ENCODE data around the gene ZNF557. TPM values are rescaled to one million over a fixed set of nuclear protein-coding genes. Genes with fewer than 3 reads are reported as not detected.
"Not testable (repeated sequence)": the region's sequence is repeated elsewhere in the genome, so short reads cannot be mapped to it uniquely, and the experiment has no call there.

Gene ZNF557
- total RNA-seq = 10 to 100 TPM; 16.5 to 16.7 TPM

DNA sequence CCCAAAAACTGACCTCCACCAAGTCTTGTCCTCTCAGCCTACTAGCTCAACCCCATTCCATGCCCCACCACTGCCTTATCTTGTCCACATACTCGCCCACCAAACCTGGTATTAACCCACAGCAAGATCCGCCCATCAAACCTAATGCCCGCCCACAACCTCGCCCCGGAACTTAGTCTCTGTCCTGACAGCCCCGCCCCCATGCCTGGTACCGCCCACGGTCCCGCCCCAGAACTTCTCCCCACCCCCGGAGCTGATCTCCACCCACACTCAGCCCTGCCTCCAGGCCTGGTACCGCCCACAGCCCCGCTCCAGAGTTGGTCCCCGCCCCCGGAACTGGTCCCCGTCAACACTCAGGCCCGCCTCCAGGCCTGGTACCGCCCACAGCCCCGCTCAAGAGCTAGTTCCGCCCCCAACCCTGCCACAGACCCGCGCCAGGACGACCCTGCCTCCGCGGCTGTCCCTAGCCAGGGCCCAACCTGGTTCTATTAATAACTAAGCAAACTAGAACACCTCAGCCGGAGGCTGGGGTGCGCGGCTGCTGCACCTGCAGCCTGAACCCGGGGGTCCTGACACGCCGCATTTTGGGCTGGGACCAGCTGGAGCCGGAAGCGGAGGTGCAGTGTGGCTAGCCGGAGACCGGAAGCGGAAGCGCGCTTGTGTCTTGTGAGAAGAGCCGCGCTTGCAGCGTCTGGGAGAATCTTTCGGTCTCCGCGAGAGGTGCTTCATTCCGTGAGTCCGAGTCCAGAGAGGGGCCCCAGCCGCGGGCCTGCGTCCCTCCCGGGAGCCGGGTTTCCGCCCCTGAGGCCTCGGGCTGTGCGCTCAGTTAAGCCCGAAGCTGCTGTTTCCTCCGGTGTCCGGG is at the start of gene ZNF557:
Gene ZNF557, plus strand, starts transcription at position 662 of the 862 bp plus-strand sequence. CDS start 5,372 bp downstream, outside the sequence.
- Mint-ChIP-seq H3K4me1 (ENCODE audit: low read depth) (peaks cover 18% of the 10 kb centered on the region), H3K36me3 (ENCODE audit: low read depth) (peaks cover 35% of the 10 kb centered on the region), H3K9me3 (ENCODE audit: insufficient read depth) (no peaks in the 10 kb centered on the region), H3K27me3 (ENCODE audit: low read depth) (no peaks in the 10 kb centered on the region), H3K4me3 (peak within 1 kb of the TSS; percentile 92), H3K27ac (peak within 1 kb of the TSS; percentile 97)
- POLR2A ChIA-PET = interaction anchor here (0.6 to 2.8 kb wide), 10 partner anchors 11 to 874 kb away, joined by 3 to 23 read pairs (median 3); partner anchors contain the start of genes ARHGEF18 and TIMM44
- ATAC-seq = peak; percentile 96
- CTCF ChIA-PET = interaction anchor here (0.9 to 1.5 kb wide), 9 partner anchors 14 to 330 kb away, joined by 3 to 6 read pairs (median 3); no protein-coding TSS in a partner anchor
- DNase-seq = peak; percentile 99

DNA sequence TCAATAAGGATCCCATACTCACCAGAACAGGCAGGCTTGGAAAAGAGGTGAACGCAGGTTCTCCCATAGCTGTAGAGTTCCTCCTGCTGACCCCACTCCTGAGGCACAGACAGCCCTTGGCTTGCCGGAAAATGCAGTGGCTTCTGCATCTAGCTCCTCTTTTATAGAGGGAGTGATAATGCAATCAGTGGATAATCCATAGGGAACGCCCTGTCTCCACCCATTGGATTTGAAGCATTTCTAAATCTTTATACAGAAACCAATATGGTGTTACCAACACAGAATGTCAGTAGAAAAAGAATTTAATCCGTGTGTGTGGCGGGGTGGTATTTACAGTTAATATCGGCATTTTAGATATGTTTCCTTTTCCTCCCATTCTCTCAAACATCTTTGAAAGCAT is 48.2 kb upstream of the ZNF557 start, which contains the start of gene MBD3L2B:
Gene MBD3L2B, minus strand, starts transcription at position 101 of the 400 bp plus-strand sequence. Its CDS starts 34 bp downstream, at position 67.
- POLR2A ChIA-PET = not testable (repeated sequence)

DNA sequence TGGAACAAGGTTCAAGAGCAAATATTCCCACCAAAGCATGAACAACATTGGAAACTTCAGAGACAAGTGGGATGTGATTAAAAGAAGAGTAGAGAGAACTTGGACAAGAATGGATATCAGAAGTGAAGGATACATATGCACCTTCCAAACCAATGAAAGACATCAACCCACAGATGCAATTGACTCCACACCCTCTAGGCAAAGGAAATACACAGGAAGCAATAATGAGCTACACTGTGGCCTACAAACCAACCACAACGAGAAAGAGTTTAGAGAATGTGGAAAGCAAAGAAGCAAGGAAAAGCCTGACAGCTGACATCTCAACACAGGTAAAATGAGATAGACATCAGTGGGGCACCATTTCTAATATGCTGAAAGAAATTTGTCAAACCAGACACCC is 40.7 kb upstream of the ZNF557 start:
- POLR2A ChIA-PET; CTCF ChIA-PET; H3K27me3 Mint-ChIP-seq (ENCODE audit: low read depth): not testable (repeated sequence)

More for the DNA sequence above, 48.2 kb upstream of the ZNF557 start, which contains the start of gene MBD3L2B:
- ATAC-seq; H3K27ac Mint-ChIP-seq; DNase-seq; CTCF ChIA-PET; H3K4me1 Mint-ChIP-seq (ENCODE audit: low read depth); H3K27me3 Mint-ChIP-seq (ENCODE audit: low read depth); H3K36me3 Mint-ChIP-seq (ENCODE audit: low read depth); H3K4me3 Mint-ChIP-seq; H3K9me3 Mint-ChIP-seq (ENCODE audit: insufficient read depth): not testable (repeated sequence)

DNA sequence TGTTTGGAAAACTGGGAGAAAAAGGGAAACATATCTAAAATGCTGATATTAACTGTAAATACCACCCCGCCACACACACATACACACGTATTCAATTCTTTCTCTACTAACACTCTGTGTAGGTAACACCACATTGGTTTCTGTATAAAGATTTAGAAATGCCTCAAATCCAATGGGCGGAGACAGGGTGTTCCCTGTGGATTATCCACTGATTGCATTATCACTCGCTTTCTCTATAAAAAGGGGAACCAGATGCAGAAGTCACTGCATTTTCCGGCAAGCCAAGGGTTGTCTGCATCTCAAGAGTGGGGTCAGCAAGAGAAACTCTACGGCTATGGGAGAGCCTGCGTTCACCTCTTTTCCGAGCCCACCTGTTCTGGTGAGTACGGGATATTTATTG is 39.2 kb upstream of the ZNF557 start, which contains the start of gene MBD3L5:
Gene MBD3L5, plus strand, starts transcription at position 301 of the 400 bp plus-strand sequence. Its CDS starts 34 bp downstream, at position 335.
- H3K9me3 Mint-ChIP-seq (ENCODE audit: insufficient read depth); H3K27ac Mint-ChIP-seq; DNase-seq; H3K4me1 Mint-ChIP-seq (ENCODE audit: low read depth); POLR2A ChIA-PET; H3K27me3 Mint-ChIP-seq (ENCODE audit: low read depth); H3K36me3 Mint-ChIP-seq (ENCODE audit: low read depth); H3K4me3 Mint-ChIP-seq; CTCF ChIA-PET; ATAC-seq: not testable (repeated sequence)

More for the DNA sequence above, 40.7 kb upstream of the ZNF557 start:
- H3K4me1 Mint-ChIP-seq (ENCODE audit: low read depth); H3K9me3 Mint-ChIP-seq (ENCODE audit: insufficient read depth); DNase-seq; H3K27ac Mint-ChIP-seq; H3K4me3 Mint-ChIP-seq; H3K36me3 Mint-ChIP-seq (ENCODE audit: low read depth); ATAC-seq: not testable (repeated sequence)

DNA sequence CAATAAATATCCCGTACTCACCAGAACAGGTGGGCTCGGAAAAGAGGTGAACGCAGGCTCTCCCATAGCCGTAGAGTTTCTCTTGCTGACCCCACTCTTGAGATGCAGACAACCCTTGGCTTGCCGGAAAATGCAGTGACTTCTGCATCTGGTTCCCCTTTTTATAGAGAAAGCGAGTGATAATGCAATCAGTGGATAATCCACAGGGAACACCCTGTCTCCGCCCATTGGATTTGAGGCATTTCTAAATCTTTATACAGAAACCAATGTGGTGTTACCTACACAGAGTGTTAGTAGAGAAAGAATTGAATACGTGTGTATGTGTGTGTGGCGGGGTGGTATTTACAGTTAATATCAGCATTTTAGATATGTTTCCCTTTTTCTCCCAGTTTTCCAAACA is 29.4 kb upstream of the ZNF557 start, which contains the start of gene MBD3L4:
Gene MBD3L4, minus strand, starts transcription at position 101 of the 400 bp plus-strand sequence. Its CDS starts 35 bp downstream, at position 66.
- H3K27me3 Mint-ChIP-seq (ENCODE audit: low read depth); DNase-seq; H3K36me3 Mint-ChIP-seq (ENCODE audit: low read depth); ATAC-seq; CTCF ChIA-PET; H3K4me3 Mint-ChIP-seq; H3K9me3 Mint-ChIP-seq (ENCODE audit: insufficient read depth); POLR2A ChIA-PET; H3K27ac Mint-ChIP-seq; H3K4me1 Mint-ChIP-seq (ENCODE audit: low read depth): not testable (repeated sequence)

DNA sequence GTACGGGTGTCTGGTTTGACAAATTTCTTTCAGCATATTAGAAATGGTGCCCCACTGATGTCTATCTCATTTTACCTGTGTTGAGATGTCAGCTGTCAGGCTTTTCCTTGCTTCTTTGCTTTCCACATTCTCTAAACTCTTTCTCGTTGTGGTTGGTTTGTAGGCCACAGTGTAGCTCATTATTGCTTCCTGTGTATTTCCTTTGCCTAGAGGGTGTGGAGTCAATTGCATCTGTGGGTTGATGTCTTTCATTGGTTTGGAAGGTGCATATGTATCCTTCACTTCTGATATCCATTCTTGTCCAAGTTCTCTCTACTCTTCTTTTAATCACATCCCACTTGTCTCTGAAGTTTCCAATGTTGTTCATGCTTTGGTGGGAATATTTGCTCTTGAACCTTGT is 27.9 kb upstream of the ZNF557 start:
- H3K9me3 Mint-ChIP-seq (ENCODE audit: insufficient read depth); H3K27me3 Mint-ChIP-seq (ENCODE audit: low read depth); H3K4me3 Mint-ChIP-seq; H3K27ac Mint-ChIP-seq; POLR2A ChIA-PET; H3K4me1 Mint-ChIP-seq (ENCODE audit: low read depth); DNase-seq; CTCF ChIA-PET; ATAC-seq; H3K36me3 Mint-ChIP-seq (ENCODE audit: low read depth): not testable (repeated sequence)

DNA sequence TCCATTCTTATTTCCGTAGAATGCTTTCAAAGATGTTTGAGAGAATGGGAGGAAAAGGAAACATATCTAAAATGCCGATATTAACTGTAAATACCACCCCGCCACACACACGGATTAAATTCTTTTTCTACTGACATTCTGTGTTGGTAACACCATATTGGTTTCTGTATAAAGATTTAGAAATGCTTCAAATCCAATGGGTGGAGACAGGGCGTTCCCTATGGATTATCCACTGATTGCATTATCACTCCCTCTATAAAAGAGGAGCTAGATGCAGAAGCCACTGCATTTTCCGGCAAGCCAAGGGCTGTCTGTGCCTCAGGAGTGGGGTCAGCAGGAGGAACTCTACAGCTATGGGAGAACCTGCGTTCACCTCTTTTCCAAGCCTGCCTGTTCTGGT is 20.5 kb upstream of the ZNF557 start, which contains the start of gene MBD3L2:
Gene MBD3L2, plus strand, starts transcription at position 301 of the 400 bp plus-strand sequence. Its CDS starts 53 bp downstream, at position 354.
- H3K27me3 Mint-ChIP-seq (ENCODE audit: low read depth); H3K27ac Mint-ChIP-seq; H3K36me3 Mint-ChIP-seq (ENCODE audit: low read depth); H3K4me3 Mint-ChIP-seq; POLR2A ChIA-PET; H3K4me1 Mint-ChIP-seq (ENCODE audit: low read depth); H3K9me3 Mint-ChIP-seq (ENCODE audit: insufficient read depth); ATAC-seq; DNase-seq; CTCF ChIA-PET: not testable (repeated sequence)

DNA sequence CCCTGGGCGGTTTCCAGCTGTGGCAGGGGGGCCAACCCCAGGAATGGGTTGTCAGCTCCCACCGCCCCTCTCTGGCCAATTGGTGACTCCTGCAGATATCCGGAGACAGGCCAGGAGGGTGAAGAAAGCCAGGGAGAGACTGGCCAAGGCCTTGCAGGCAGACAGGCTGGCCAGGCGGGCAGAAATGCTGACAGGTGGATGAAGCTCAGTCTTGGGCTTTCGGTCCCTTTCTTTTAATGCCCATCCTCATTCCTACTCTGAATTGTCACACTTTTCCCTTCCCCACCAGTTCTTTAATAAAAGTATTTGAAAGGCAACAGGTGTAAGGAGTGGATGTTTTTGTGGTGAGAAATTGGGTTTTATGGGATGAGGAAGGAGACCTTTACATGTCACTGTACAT is 18.1 kb upstream of the ZNF557 start:
- peak; percentile 19 for DNase-seq
- H3K4me3 Mint-ChIP-seq; H3K36me3 Mint-ChIP-seq (ENCODE audit: low read depth); H3K9me3 Mint-ChIP-seq (ENCODE audit: insufficient read depth); CTCF ChIA-PET; ATAC-seq; H3K27me3 Mint-ChIP-seq (ENCODE audit: low read depth); H3K27ac Mint-ChIP-seq; POLR2A ChIA-PET; H3K4me1 Mint-ChIP-seq (ENCODE audit: low read depth): not testable (repeated sequence)

DNA sequence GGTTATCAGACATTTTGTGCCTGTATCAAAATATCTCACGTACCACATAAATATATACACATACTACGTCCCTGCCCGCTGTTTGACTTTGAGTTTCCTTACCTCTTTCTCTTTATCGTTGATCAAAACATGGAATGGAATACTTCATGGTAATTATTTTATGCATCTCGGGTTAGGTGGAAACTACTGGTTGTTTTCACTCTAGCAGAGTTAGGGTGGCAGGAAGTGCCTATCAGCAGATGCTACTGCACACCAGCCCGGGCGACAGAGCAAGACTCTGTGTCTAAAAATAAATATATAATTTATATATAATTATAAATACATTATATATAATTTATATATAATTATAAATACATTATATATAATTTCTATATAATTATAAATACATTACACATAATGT is 16.6 kb upstream of the ZNF557 start:
- peak; percentile 21 for DNase-seq
- H3K27me3 Mint-ChIP-seq (ENCODE audit: low read depth); H3K9me3 Mint-ChIP-seq (ENCODE audit: insufficient read depth); H3K4me1 Mint-ChIP-seq (ENCODE audit: low read depth); ATAC-seq; CTCF ChIA-PET; H3K36me3 Mint-ChIP-seq (ENCODE audit: low read depth); H3K4me3 Mint-ChIP-seq; H3K27ac Mint-ChIP-seq; POLR2A ChIA-PET: not testable (repeated sequence)

DNA sequence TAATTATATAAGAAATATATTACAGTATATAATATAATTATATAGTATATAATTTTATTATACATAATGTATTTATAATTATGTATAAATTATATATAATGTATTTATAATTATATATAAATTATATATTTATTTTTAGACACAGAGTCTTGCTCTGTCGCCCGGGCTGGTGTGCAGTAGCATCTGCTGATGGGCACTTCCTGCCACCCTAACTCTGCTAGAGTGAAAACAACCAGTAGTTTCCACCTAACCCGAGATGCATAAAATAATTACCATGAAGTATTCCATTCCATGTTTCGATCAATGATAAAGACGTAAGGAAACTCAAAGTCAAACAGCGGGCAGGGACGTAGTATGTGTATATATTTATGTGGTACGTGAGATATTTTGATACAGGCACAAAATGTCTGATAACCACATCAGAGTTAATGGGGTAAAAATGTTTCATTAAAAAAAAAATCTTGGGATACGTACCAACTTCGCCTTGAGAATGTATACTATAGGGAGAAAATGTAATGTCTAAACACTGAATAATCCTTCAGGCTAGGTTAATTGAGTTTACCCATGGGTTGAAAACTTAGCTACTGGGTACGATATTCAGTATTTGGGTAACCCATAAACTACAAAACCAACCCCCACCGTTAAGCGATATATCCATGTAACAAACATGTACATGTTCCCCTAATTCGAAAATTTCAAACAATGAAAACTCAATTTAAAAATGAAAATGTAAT is 14.7 kb upstream of the ZNF557 start:
- DNase-seq; H3K9me3 Mint-ChIP-seq (ENCODE audit: insufficient read depth); H3K27ac Mint-ChIP-seq; H3K4me1 Mint-ChIP-seq (ENCODE audit: low read depth); H3K27me3 Mint-ChIP-seq (ENCODE audit: low read depth); H3K4me3 Mint-ChIP-seq; POLR2A ChIA-PET; H3K36me3 Mint-ChIP-seq (ENCODE audit: low read depth); CTCF ChIA-PET: not testable (repeated sequence)
- ATAC-seq = peak; percentile 27

DNA sequence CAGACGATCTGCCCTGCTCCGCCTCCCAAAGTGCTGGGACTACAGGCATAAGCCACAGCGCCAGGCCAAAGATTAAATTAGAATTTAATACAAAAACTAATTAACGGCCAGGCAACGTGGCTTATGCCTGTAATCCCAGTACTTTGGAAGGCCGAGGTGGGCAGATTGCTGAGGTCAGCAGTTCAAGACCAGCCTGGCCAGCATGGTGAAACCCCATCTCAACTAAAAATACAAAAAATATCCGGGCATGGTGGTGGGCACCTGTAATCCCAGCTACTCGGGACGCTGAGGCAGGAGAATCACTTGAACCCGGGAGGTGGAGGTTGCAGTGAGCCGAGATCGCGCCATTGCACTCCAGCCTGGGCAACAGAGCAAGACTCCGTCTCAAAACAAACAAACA is 13.8 kb upstream of the ZNF557 start:
- DNase-seq; H3K9me3 Mint-ChIP-seq (ENCODE audit: insufficient read depth); ATAC-seq; POLR2A ChIA-PET; H3K4me3 Mint-ChIP-seq; CTCF ChIA-PET; H3K36me3 Mint-ChIP-seq (ENCODE audit: low read depth); H3K27ac Mint-ChIP-seq; H3K4me1 Mint-ChIP-seq (ENCODE audit: low read depth); H3K27me3 Mint-ChIP-seq (ENCODE audit: low read depth): not testable (repeated sequence)

DNA sequence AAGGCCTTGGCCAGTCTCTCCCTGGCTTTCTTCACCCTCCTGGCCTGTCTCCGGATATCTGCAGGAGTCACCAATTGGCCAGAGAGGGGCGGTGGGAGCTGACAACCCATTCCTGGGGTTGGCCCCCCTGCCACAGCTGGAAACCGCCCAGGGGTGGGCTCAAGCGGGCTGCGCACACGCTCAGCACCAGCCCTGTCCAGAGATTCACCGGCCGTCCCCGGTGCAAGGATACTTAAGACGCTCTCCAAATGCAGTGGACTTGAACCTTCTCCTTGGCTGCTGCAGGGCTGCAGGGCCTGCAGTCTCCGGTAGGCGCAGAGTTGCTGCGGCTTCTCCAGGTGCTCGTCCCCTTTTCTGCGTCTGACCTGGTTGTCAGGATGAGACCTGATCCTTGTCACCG is 13.1 kb upstream of the ZNF557 start:
- ATAC-seq; H3K27ac Mint-ChIP-seq; H3K27me3 Mint-ChIP-seq (ENCODE audit: low read depth); H3K9me3 Mint-ChIP-seq (ENCODE audit: insufficient read depth); H3K4me3 Mint-ChIP-seq; CTCF ChIA-PET; H3K36me3 Mint-ChIP-seq (ENCODE audit: low read depth); POLR2A ChIA-PET; H3K4me1 Mint-ChIP-seq (ENCODE audit: low read depth): not testable (repeated sequence)
- peak; percentile 18 for DNase-seq

Data from activated CD8-positive, alpha-beta T cell treated with anti-CD3 and anti-CD28 coated beads, Interleukin-2, amount 10 ng/mL, durations not matched to agents 7 days and 5 days (primary cell).